CD14-positive monocyte (primary cell): Measurements from ENCODE around the gene ABHD17C. TPM values are rescaled to one million over a fixed set of nuclear protein-coding genes. Genes with fewer than 3 reads are reported as not detected.
A peak's percentile ranks its signal among the peaks of the same experiment; 100 is the strongest.

ENCODE experiments used
- DNase-seq, 3 donors: peaks; one replicate each; pipeline ENCODE4 v3.0.0-alpha.2; 2011 to 2022
- H2AFZ ChIP-seq: 2 replicates; pipeline ENCODE4 v1.6.0; 2012; ENCODE audit warnings: mild to moderate bottlenecking, low read depth, low read length, inconsistent platforms; ENCODE audit not compliant: insufficient read depth, poor library complexity, severe bottlenecking
- H3K27ac ChIP-seq, 2 donors: 1 replicate in 1 of 2; 2 replicates in 1 of 2; pipeline ENCODE4 v1.5.1; 2012 to 2013; ENCODE audit warnings: low read length in 2 of 2, control low read depth in 1 of 2, inconsistent platforms in 1 of 2, low read depth in 1 of 2, mild to moderate bottlenecking in 1 of 2
- H3K27me3 ChIP-seq, 2 donors: one replicate each; pipeline versions ENCODE4 v1.6.0 to v1.6.1; 2011 to 2013; ENCODE audit warnings: low read length in 2 of 2; ENCODE audit not compliant: control insufficient read depth in 2 of 2, insufficient read depth in 2 of 2
- H3K36me3 ChIP-seq, 2 donors: replicated peaks in 1 of 2; 1 replicate in 1 of 2; 2 replicates in 1 of 2; pipeline versions ENCODE4 v1.5.1 to v1.6.1; 2012 to 2013; ENCODE audit warnings: low read length in 2 of 2, control low read depth in 1 of 2, inconsistent platforms in 1 of 2, mild to moderate bottlenecking in 1 of 2; ENCODE audit not compliant: insufficient read depth in 2 of 2, control insufficient read depth in 1 of 2
- H3K4me1 ChIP-seq, 2 donors: 1 replicate in 1 of 2; 2 replicates in 1 of 2; pipeline versions ENCODE4 v1.5.1 to v1.6.1; 2012 to 2013; ENCODE audit warnings: low read length in 2 of 2, control low read depth in 1 of 2, inconsistent platforms in 1 of 2, mild to moderate bottlenecking in 1 of 2, moderate library complexity in 1 of 2; ENCODE audit not compliant: insufficient read depth in 2 of 2, control insufficient read depth in 1 of 2
- H3K4me2 ChIP-seq: replicated peaks from 2 replicates; pipeline ENCODE3; 2012; ENCODE audit warnings: low read length, moderate library complexity, mild to moderate bottlenecking; ENCODE audit not compliant: poor library complexity, severe bottlenecking; ENCODE audit errors: extremely low read depth
- H3K4me3 ChIP-seq, 3 experiments: fragments of 200-600 bp in 1 of 3; sonication (generic) in 1 of 3; replicated peaks in 1 of 3; 1 replicate in 2 of 3; 2 replicates in 1 of 3; pipeline ENCODE4 v1.5.1; 2011 to 2013; ENCODE audit warnings: low read length in 3 of 3, mild to moderate bottlenecking in 3 of 3, control low read depth in 2 of 3, low read depth in 2 of 3, inconsistent platforms in 1 of 3, moderate library complexity in 1 of 3
- H3K79me2 ChIP-seq: 2 replicates; pipeline ENCODE4 v1.6.0; 2012; ENCODE audit warnings: mild to moderate bottlenecking, control low read depth, inconsistent platforms, low read length, moderate library complexity; ENCODE audit not compliant: insufficient read depth
- H3K9ac ChIP-seq: 2 replicates; pipeline ENCODE4 v1.6.0; 2017; ENCODE audit warnings: low read length, mild to moderate bottlenecking; ENCODE audit not compliant: insufficient read depth, poor library complexity, severe bottlenecking
- H3K9me3 ChIP-seq, 2 donors: replicated peaks in 1 of 2; 1 replicate in 1 of 2; 2 replicates in 1 of 2; pipeline versions ENCODE4 v1.5.1 to v1.6.1; 2012 to 2013; ENCODE audit warnings: low read length in 2 of 2, control low read depth in 1 of 2; ENCODE audit not compliant: control insufficient read depth in 1 of 2, insufficient read depth in 1 of 2
- H4K20me1 ChIP-seq: 2 replicates; pipeline ENCODE4 v1.6.0; 2012; ENCODE audit warnings: mild to moderate bottlenecking, low read length, control low read depth, moderate library complexity; ENCODE audit not compliant: insufficient read depth
- H3K27ac Mint-ChIP-seq, 7 donors: one replicate each; pipeline ENCODE4 v1.8.0; 2020; ENCODE audit warnings: mild to moderate bottlenecking in 7 of 7, mixed read lengths in 7 of 7, moderate library complexity in 6 of 7, inconsistent platforms in 2 of 7
- H3K27me3 Mint-ChIP-seq, 3 donors: one replicate each; pipeline ENCODE4 v1.8.0; 2021 to 2022; ENCODE audit warnings: low read depth in 3 of 3, mild to moderate bottlenecking in 3 of 3, mixed read lengths in 3 of 3, moderate library complexity in 3 of 3, inconsistent platforms in 1 of 3
- H3K36me3 Mint-ChIP-seq, 2 donors: one replicate each; pipeline ENCODE4 v1.8.0; 2020; ENCODE audit warnings: mixed read lengths in 2 of 2, inconsistent platforms in 1 of 2, mild to moderate bottlenecking in 1 of 2
- H3K4me1 Mint-ChIP-seq: one replicate; pipeline ENCODE4 v1.8.0; 2020; ENCODE audit warnings: mild to moderate bottlenecking, mixed read lengths
- H3K4me3 Mint-ChIP-seq, 2 donors: one replicate each; pipeline ENCODE4 v1.8.0; 2020; ENCODE audit warnings: mild to moderate bottlenecking in 2 of 2, mixed read lengths in 2 of 2, moderate library complexity in 1 of 2
- H3K9me3 Mint-ChIP-seq, 7 donors: one replicate each; pipeline ENCODE4 v1.8.0; 2020 to 2022; ENCODE audit warnings: mixed read lengths in 7 of 7, mild to moderate bottlenecking in 6 of 7, moderate library complexity in 6 of 7, inconsistent platforms in 2 of 7
- WGBS: methylation state at CpG from one replicate; pipeline ENCODE4 v1.1.5; 2013; ENCODE audit warnings: missing lambda C conversion rate; ENCODE audit not compliant: insufficient coverage; 5-methylcytosine and 5-hydroxymethylcytosine counted together
- intact Hi-C, 2 donors: fragments of 100-400 bp; cut with micrococcal nuclease; formaldehyde crosslinking; loops; one replicate each; pipeline versions ENCODE4 v1.15.0 to v1.15.1; 2023
- polyA plus RNA-seq, 3 donors: library from polyadenylated mRNA; depleted of rRNA in 1 of 3; unstranded in 2 of 3; stranded (reverse) in 1 of 3; fragments of 300-500 nt in 2 of 3; fragments of >200 nt in 1 of 3; fragmentation: Illumina TruSeq in 2 of 3; gene quantifications; 1 replicate in 2 of 3; 2 replicates in 1 of 3; pipeline ENCODE4 v1.2.3, GENCODE V29; 2012 to 2021
- TF ChIP-seq, protein P1 (sequence below): fragments of 200-600 bp; IDR thresholded peaks from one replicate; pipeline ENCODE4 v1.8.0; 2022; ENCODE audit warnings: antibody characterized with exemption, mild to moderate bottlenecking

ABHD17C gene
- polyA plus RNA-seq, 3 donors: 0.48 to 0.76 (median 0.68) TPM

DNA sequence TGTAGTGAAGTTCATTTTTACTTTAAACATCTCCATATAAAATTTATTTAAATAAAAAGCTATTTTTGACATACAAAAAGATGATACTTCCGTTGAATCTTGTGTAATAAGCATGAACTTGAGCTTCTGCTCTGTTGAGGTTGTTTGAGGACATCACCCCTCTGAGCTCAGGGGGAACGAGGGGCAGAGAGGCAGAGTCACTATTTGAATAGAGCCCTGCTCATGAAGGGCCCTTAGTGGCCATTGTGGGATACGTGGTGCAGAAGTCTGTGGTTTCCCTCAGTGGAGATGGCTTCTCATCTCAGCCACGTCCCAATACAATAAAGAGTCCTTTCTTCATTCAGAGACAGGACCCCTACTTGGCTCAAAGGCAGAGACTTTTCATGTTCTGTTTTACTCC is 94.7 kb downstream of the ABHD17C start:
- no peaks in the 10 kb centered on the region for H3K79me2 ChIP-seq
- Mint-ChIP-seq H3K9me3 (no peaks in the 10 kb centered on the region), H3K27me3 (peaks cover 8 to 16% (median 9%) of the 10 kb centered on the region in 3 donors), H3K4me3 (peak overlapping the region in 1 of 2 donors; percentile 11), H3K27ac (peak overlapping the region in 3 of 7 donors; percentile 47 to 81 (median 66)), H3K36me3 (no peaks in the 10 kb centered on the region), H3K4me1 (peaks cover 36% of the 10 kb centered on the region)
- peak overlapping the region; percentile 57 for H3K4me2 ChIP-seq
- TF ChIP-seq, protein P1, sequence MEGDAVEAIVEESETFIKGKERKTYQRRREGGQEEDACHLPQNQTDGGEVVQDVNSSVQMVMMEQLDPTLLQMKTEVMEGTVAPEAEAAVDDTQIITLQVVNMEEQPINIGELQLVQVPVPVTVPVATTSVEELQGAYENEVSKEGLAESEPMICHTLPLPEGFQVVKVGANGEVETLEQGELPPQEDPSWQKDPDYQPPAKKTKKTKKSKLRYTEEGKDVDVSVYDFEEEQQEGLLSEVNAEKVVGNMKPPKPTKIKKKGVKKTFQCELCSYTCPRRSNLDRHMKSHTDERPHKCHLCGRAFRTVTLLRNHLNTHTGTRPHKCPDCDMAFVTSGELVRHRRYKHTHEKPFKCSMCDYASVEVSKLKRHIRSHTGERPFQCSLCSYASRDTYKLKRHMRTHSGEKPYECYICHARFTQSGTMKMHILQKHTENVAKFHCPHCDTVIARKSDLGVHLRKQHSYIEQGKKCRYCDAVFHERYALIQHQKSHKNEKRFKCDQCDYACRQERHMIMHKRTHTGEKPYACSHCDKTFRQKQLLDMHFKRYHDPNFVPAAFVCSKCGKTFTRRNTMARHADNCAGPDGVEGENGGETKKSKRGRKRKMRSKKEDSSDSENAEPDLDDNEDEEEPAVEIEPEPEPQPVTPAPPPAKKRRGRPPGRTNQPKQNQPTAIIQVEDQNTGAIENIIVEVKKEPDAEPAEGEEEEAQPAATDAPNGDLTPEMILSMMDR: no peak
- peak overlapping the region in 1 of 3 experiments; percentile 39 for H3K4me3 ChIP-seq
- no peak overlapping the region for H3K27ac ChIP-seq
- no peak overlapping the region for H2AFZ ChIP-seq
- H3K4me1 ChIP-seq: peaks cover 31 to 34% of the 10 kb centered on the region in 2 donors
- H3K9me3 ChIP-seq: no peaks in the 10 kb centered on the region
- DNase-seq: peak in 2 of 3 donors; percentile 16 to 26
- no peaks in the 10 kb centered on the region for H3K36me3 ChIP-seq
- H3K9ac ChIP-seq: no peak overlapping the region
- WGBS: no CpG with 5 or more reads among the region's 4 CpGs
- intact Hi-C loops: no loop called here
- H4K20me1 ChIP-seq: no peaks in the 10 kb centered on the region
- peaks cover 0 to 5% of the 10 kb centered on the region in 2 donors for H3K27me3 ChIP-seq

DNA sequence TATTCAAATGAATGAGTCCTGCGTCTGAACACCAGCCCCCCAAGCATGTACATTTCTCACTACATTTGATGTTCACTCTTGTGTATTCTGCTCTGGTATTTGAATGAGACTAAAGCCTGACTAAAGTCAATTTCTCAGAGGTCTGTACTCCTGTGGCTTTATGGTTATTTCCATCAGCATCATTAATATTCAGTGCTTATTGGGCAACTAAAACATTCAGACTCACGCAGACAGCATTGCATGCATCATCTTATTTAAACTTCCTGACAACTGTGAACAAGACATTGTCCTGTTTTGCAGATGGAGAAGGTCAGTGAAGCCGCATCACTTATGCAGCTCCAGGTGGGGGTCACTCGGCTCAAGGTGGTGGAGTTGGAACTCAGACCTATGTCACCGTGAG is 95.1 kb downstream of the ABHD17C start:
- H3K4me2 ChIP-seq: no peak overlapping the region
- no CpG with 5 or more reads among the region's 5 CpGs for WGBS
- no peak overlapping the region for H3K4me3 Mint-ChIP-seq
- TF ChIP-seq, protein P1: no peak
- no peaks in the 10 kb centered on the region for H3K9me3 ChIP-seq
- DNase-seq: peak in 1 of 3 donors; percentile 23
- H3K27me3 ChIP-seq: peaks cover 0 to 5% of the 10 kb centered on the region in 2 donors
- no peak overlapping the region for H3K4me3 ChIP-seq
- no peaks in the 10 kb centered on the region for H3K79me2 ChIP-seq
- no peaks in the 10 kb centered on the region for H3K9me3 Mint-ChIP-seq
- no peak overlapping the region for H2AFZ ChIP-seq
- H3K27me3 Mint-ChIP-seq: peaks cover 9 to 17% (median 9%) of the 10 kb centered on the region in 3 donors
- no peaks in the 10 kb centered on the region for H3K36me3 ChIP-seq
- no peak overlapping the region for H3K27ac Mint-ChIP-seq
- intact Hi-C loops: no loop called here
- H3K4me1 ChIP-seq: peaks cover 31 to 34% of the 10 kb centered on the region in 2 donors
- no peak overlapping the region for H3K9ac ChIP-seq
- H3K4me1 Mint-ChIP-seq: peaks cover 36% of the 10 kb centered on the region
- H3K27ac ChIP-seq: no peak overlapping the region
- no peaks in the 10 kb centered on the region for H4K20me1 ChIP-seq
- H3K36me3 Mint-ChIP-seq: no peaks in the 10 kb centered on the region
